HCT116 (cell line): Measurements from ENCODE around the gene TOLLIP. TPM values are rescaled to one million over a fixed set of nuclear protein-coding genes. Genes with fewer than 3 reads are reported as not detected.

Source experiments
- ATAC-seq: fragments of 200-7000 bp; cut with Tn5 transposase; 2 replicates; pipeline ENCODE4 v1.9.1; 2020; ENCODE audit warnings: mild to moderate bottlenecking, moderate library complexity
- BruUV-seq: library from RNA; stranded (reverse); fragments of 400-500 nt; replicated peaks from 2 replicates; lab custom pipeline; 2021; lab: Mats Ljungman, UMichigan
- CTCF ChIA-PET: fragments of 300-600 bp; sonication (Branson Sonifier 250); formaldehyde crosslinking; loops from one replicate; lab custom pipeline; 2021; ENCODE audit warnings: antibody characterized with exemption; lab: Charles Lee
- POLR2A ChIA-PET: fragments of 300-600, 350-600 bp; sonication (Branson Sonifier 250); formaldehyde crosslinking; loops from one replicate; lab custom pipeline; 2021; ENCODE audit warnings: antibody characterized with exemption; lab: Charles Lee
- RAD21 ChIA-PET, 2 experiments: fragments of 300-600 bp; sonication (Branson Sonifier 250); formaldehyde crosslinking; loops; one replicate each; lab custom pipeline; 2023; ENCODE audit warnings: low total read pairs in 2 of 2; ENCODE audit not compliant: uncharacterized antibody in 2 of 2, unreplicated experiment in 2 of 2, low non-redundant PET in 1 of 2; lab: Charles Lee
- DNase-seq: peaks from one replicate; pipeline ENCODE4 v3.0.0-alpha.2; 2010; ENCODE audit warnings: low read depth, low spot score
- H2AFZ ChIP-seq: fragments of 200-600 bp; shearing (Covaris generic), sonication (generic); 2 replicates; pipeline ENCODE4 v1.6.1; 2017; ENCODE audit warnings: low read depth, mixed run types, mixed read lengths, antibody characterized with exemption, low read length; ENCODE audit not compliant: poor library complexity, severe bottlenecking
- H3K27ac ChIP-seq: 2 replicates; pipeline ENCODE4 v1.5.1; 2012; ENCODE audit warnings: low read depth, low read length
- H3K27me3 ChIP-seq: fragments of 200-600 bp; sonication (generic); 2 replicates; pipeline ENCODE4 v1.6.1; 2016; ENCODE audit warnings: mixed run types, low read length, mixed read lengths; ENCODE audit not compliant: insufficient read depth
- H3K36me3 ChIP-seq, 2 experiments: fragments of 200-500 bp in 1 of 2; fragments of 200-600 bp in 1 of 2; sonication (Bioruptor generic) in 1 of 2; sonication (generic) in 1 of 2; 2 replicates each; pipeline versions ENCODE4 v1.5.1 to v1.6.1; 2014 to 2016; ENCODE audit warnings: low read length in 2 of 2, inconsistent platforms in 1 of 2, mixed read lengths in 1 of 2, mixed run types in 1 of 2; ENCODE audit not compliant: insufficient read depth in 2 of 2, control insufficient read depth in 1 of 2
- H3K4me1 ChIP-seq, 2 experiments: fragments of 200-600 bp in 1 of 2; sonication (generic) in 1 of 2; 2 replicates each; pipeline versions ENCODE4 v1.5.1 to v1.6.1; 2012 to 2017; ENCODE audit warnings: low read length in 2 of 2, inconsistent platforms in 1 of 2, mild to moderate bottlenecking in 1 of 2, mixed read lengths in 1 of 2, mixed run types in 1 of 2, moderate library complexity in 1 of 2; ENCODE audit not compliant: insufficient read depth in 2 of 2, control insufficient read depth in 1 of 2
- H3K4me2 ChIP-seq: fragments of 200-600 bp; sonication (generic); 2 replicates; pipeline ENCODE4 v1.6.1; 2017; ENCODE audit warnings: mixed run types, low read length, mixed read lengths
- H3K4me3 ChIP-seq, 2 experiments: fragments of 200-600 bp in 1 of 2; sonication (generic) in 1 of 2; replicated peaks in 1 of 2; 2 replicates each; pipeline ENCODE4 v1.5.1; 2011 to 2016; ENCODE audit warnings: low read length in 2 of 2, control low read depth in 1 of 2, low read depth in 1 of 2, mild to moderate bottlenecking in 1 of 2, mixed read lengths in 1 of 2, mixed run types in 1 of 2
- H3K79me2 ChIP-seq: fragments of 200-600 bp; sonication (generic); 2 replicates; pipeline ENCODE4 v1.6.1; 2017; ENCODE audit warnings: mild to moderate bottlenecking, mixed run types, low read length, moderate library complexity, mixed read lengths; ENCODE audit not compliant: insufficient read depth
- H3K9ac ChIP-seq: fragments of 200-600 bp; sonication (generic); 2 replicates; pipeline ENCODE4 v1.6.1; 2016; ENCODE audit warnings: low read length, mixed read lengths
- H3K9me2 ChIP-seq: fragments of 200-600 bp; sonication (generic), shearing (Covaris generic); 2 replicates; pipeline ENCODE4 v1.6.1; 2017; ENCODE audit warnings: mixed run types, mild to moderate bottlenecking, moderate library complexity; ENCODE audit not compliant: insufficient read depth
- H3K9me3 ChIP-seq, 2 experiments: fragments of 200-500 bp in 1 of 2; fragments of 200-600 bp in 1 of 2; sonication (Bioruptor generic) in 1 of 2; sonication (generic) in 1 of 2; 2 replicates each; pipeline ENCODE4 v1.6.1; 2014 to 2017; ENCODE audit warnings: low read length in 2 of 2, mixed read lengths in 2 of 2, inconsistent platforms in 1 of 2, low read depth in 1 of 2, mild to moderate bottlenecking in 1 of 2, mixed run types in 1 of 2, moderate library complexity in 1 of 2; ENCODE audit not compliant: control insufficient read depth in 1 of 2, insufficient read depth in 1 of 2
- H4K20me1 ChIP-seq: fragments of 200-600 bp; sonication (generic), shearing (Covaris generic); 2 replicates; pipeline ENCODE4 v1.6.1; 2017; ENCODE audit warnings: mixed run types, mild to moderate bottlenecking, moderate library complexity; ENCODE audit not compliant: insufficient read depth
- CBX3 ChIP-seq: IDR thresholded peaks from 2 replicates; pipeline ENCODE4 v1.6.1; 2012; ENCODE audit warnings: low read depth
- CEBPB ChIP-seq: IDR thresholded peaks from 2 replicates; pipeline ENCODE4 v1.6.1; 2012; ENCODE audit warnings: low read depth
- CTCF ChIP-seq, 3 experiments: fragments of 200-600 bp in 1 of 3; sonication (generic) in 1 of 3; IDR thresholded peaks in 2 of 3; conservative IDR thresholded peaks in 1 of 3; 2 replicates each; pipeline ENCODE4 v1.5.1; 2012 to 2017; ENCODE audit warnings: low read depth in 2 of 3, low read length in 2 of 3, antibody characterized with exemption in 1 of 3, borderline replicate concordance in 1 of 3, control low read depth in 1 of 3, mild to moderate bottlenecking in 1 of 3, mixed read lengths in 1 of 3, mixed run types in 1 of 3, moderate library complexity in 1 of 3; ENCODE audit not compliant: insufficient read depth in 1 of 3
- EZH2 ChIP-seq: fragments of 200-600 bp; sonication (generic); IDR thresholded peaks from 2 replicates; pipeline ENCODE4 v1.6.1; 2017; ENCODE audit warnings: antibody characterized with exemption, mixed run types
- EZH2phosphoT487 ChIP-seq: fragments of 200-600 bp; IDR thresholded peaks from 2 replicates; pipeline ENCODE4 v1.6.1; 2018; ENCODE audit warnings: antibody characterized with exemption, borderline replicate concordance
- JUND ChIP-seq: IDR thresholded peaks from 2 replicates; pipeline ENCODE4 v1.6.1; 2012
- POLR2A ChIP-seq: IDR thresholded peaks from 2 replicates; pipeline ENCODE4 v1.7.0; 2011; ENCODE audit warnings: borderline replicate concordance; ENCODE audit not compliant: insufficient read depth, insufficient read length; ENCODE audit errors: extremely low read depth
- POLR2AphosphoS5 ChIP-seq: IDR thresholded peaks from 2 replicates; pipeline ENCODE4 v1.6.1; 2011; ENCODE audit warnings: mild to moderate bottlenecking, low read depth, low read length, moderate library complexity
- RAD21 ChIP-seq: IDR thresholded peaks from 2 replicates; pipeline ENCODE4 v1.6.1; 2012; ENCODE audit warnings: low read depth, mild to moderate bottlenecking
- REST ChIP-seq: IDR thresholded peaks from 2 replicates; pipeline ENCODE4 v1.6.1; 2012; ENCODE audit warnings: low read depth
- SP1 ChIP-seq: IDR thresholded peaks from 2 replicates; pipeline ENCODE4 v1.6.1; 2012; ENCODE audit warnings: low read depth
- TCF7L2 ChIP-seq: IDR thresholded peaks from 2 replicates; pipeline ENCODE4 v1.7.0; 2011; ENCODE audit warnings: borderline replicate concordance, inconsistent platforms; ENCODE audit not compliant: insufficient read depth, insufficient read length; ENCODE audit errors: extremely low read depth
- YY1 ChIP-seq: IDR thresholded peaks from 2 replicates; pipeline ENCODE4 v1.6.1; 2011; ENCODE audit warnings: low read length, low read depth, moderate library complexity, mild to moderate bottlenecking; ENCODE audit not compliant: insufficient replicate concordance; ENCODE audit errors: extremely low read depth
- ZBTB33 ChIP-seq: IDR thresholded peaks from 2 replicates; pipeline ENCODE4 v1.6.1; 2011; ENCODE audit warnings: mild to moderate bottlenecking, low read length, moderate library complexity; ENCODE audit not compliant: insufficient replicate concordance; ENCODE audit errors: extremely low read depth
- ZFX ChIP-seq: fragments of 450-650 bp; IDR thresholded peaks from 2 replicates; pipeline ENCODE4 v1.6.1; 2017
- intact Hi-C: fragments of 100-400 bp; cut with micrococcal nuclease; formaldehyde crosslinking; loops from 2 replicates; pipeline ENCODE4 v1.10.0; 2022
- total RNA-seq: library from RNA; stranded (reverse); gene quantifications from one replicate; pipeline ENCODE4 v1.2.1, GENCODE V29; 2021; ENCODE audit not compliant: unreplicated experiment

TOLLIP gene
- total RNA-seq, 1 experiment from 2014 or later, result 28.5 TPM

GRCh38 chr11:1300569-1301187 is 8.8 kb downstream of the TOLLIP start:
- Histone ChIP-seq H3K4me2 (no peak overlapping the region), H3K27ac (no peak overlapping the region), H3K4me1 (peaks cover 0 to 2% of the 10 kb centered on the region in 2 experiments; a peak in 1 of 4 replicates), H3K27me3 (no peaks in the 10 kb centered on the region), H3K36me3 (0 out of 4 replicates have a peak, but pooled peaks cover 0 to 2% of the 10 kb centered on the region in 2 experiments), H3K9me3 (no peaks in the 10 kb centered on the region), H3K79me2 (peaks cover 45% of the 10 kb centered on the region), H3K9me2 (no peaks in the 10 kb centered on the region), H3K4me3 (no peak overlapping the region), H2AFZ (no peak overlapping the region), H4K20me1 (no peaks in the 10 kb centered on the region), H3K9ac (no peak overlapping the region)
- POLR2A ChIA-PET, result no interaction called here
- intact Hi-C loops, result no loop called here
- no TSS peak for BruUV-seq
- TF ChIP-seq CTCF (IDR thresholded peaks at IDR 0.05 in 2 of 3, conservative IDR thresholded peaks at IDR 0.05 in 1 of 3; ENCODE audit: borderline replicate concordance in 1 of 3, insufficient read depth in 1 of 3, low read depth in 2 of 3, low read length in 2 of 3) (no peak), JUND (no peak), RAD21 (no peak), TCF7L2 (no peak), ZBTB33 (no peak), POLR2A (no peak), EZH2 (no peak), SP1 (no peak), YY1 (no peak), REST (no peak), EZH2phosphoT487 (no peak), CBX3 (no peak), CEBPB (no peak), ZFX (no peak), POLR2AphosphoS5 (no peak)
- ATAC-seq (no peak), DNase-seq (no peak)
- RAD21 ChIA-PET, result no interaction called here
- CTCF ChIA-PET, result no interaction called here
